Neural cell (in vitro differentiated cells): Measurements from ENCODE around the gene PPIF. TPM values are rescaled to one million over a fixed set of nuclear protein-coding genes. Genes with fewer than 3 reads are reported as not detected.

Experiments used
- H2AFZ ChIP-seq: fragments of 200-600, 300-800 bp; sonication (generic), shearing (Covaris generic); 2 replicates; pipeline ENCODE4 v1.6.0; 2014; ENCODE audit warnings: low read depth, mild to moderate bottlenecking, antibody characterized with exemption, low read length, moderate library complexity
- H3F3A ChIP-seq: fragments of 200-600 bp; shearing (Covaris generic); 2 replicates; pipeline ENCODE4 v1.6.1; 2016; ENCODE audit warnings: mild to moderate bottlenecking, moderate library complexity, mixed read lengths, antibody characterized with exemption, low read length; ENCODE audit not compliant: insufficient read depth, poor library complexity, severe bottlenecking
- H3K27ac ChIP-seq: fragments of 200-600, 300-800 bp; sonication (generic), shearing (Covaris generic); 2 replicates; pipeline ENCODE4 v1.5.1; 2014; ENCODE audit warnings: mild to moderate bottlenecking, low read length, moderate library complexity
- H3K27me3 ChIP-seq: fragments of 300-800, 200-600 bp; sonication (generic), shearing (Covaris generic); 2 replicates; pipeline ENCODE4 v1.6.0; 2014; ENCODE audit warnings: mild to moderate bottlenecking, low read depth, low read length, moderate library complexity; ENCODE audit not compliant: insufficient read depth
- H3K36me3 ChIP-seq: fragments of 300-800, 200-600 bp; sonication (generic), shearing (Covaris generic); 2 replicates; pipeline ENCODE4 v1.5.1; 2014; ENCODE audit warnings: mild to moderate bottlenecking, antibody characterized with exemption, low read length, moderate library complexity; ENCODE audit not compliant: insufficient read depth
- H3K4me2 ChIP-seq: fragments of 300-800, 200-600 bp; sonication (generic), shearing (Covaris generic); 2 replicates; pipeline ENCODE4 v1.6.0; 2014; ENCODE audit warnings: mild to moderate bottlenecking, low read length
- H3K4me3 ChIP-seq: fragments of 300-800, 200-600 bp; sonication (generic), shearing (Covaris generic); 2 replicates; pipeline ENCODE4 v1.5.1; 2014; ENCODE audit warnings: mild to moderate bottlenecking, low read length, moderate library complexity
- H3K79me2 ChIP-seq: fragments of 200-600 bp; shearing (Covaris generic); replicated peaks from 2 replicates; pipeline ENCODE4 v1.6.0; 2014; ENCODE audit warnings: mild to moderate bottlenecking, low read length, moderate library complexity; ENCODE audit not compliant: insufficient read depth
- H3K9ac ChIP-seq: fragments of 300-800, 200-600 bp; sonication (generic), shearing (Covaris generic); 2 replicates; pipeline ENCODE4 v1.6.1; 2016; ENCODE audit warnings: mild to moderate bottlenecking, low read length, mixed read lengths
- H3K9me2 ChIP-seq: fragments of 200-600 bp; shearing (Covaris generic); 2 replicates; pipeline ENCODE4 v1.6.1; 2016; ENCODE audit warnings: mild to moderate bottlenecking, low read length, mixed read lengths; ENCODE audit not compliant: insufficient read depth
- H3K9me3 ChIP-seq: fragments of 200-600, 300-800 bp; sonication (generic), shearing (Covaris generic); 2 replicates; pipeline ENCODE4 v1.6.1; 2016; ENCODE audit warnings: mild to moderate bottlenecking, mixed run types, low read length, moderate library complexity, mixed read lengths
- H4K20me1 ChIP-seq: fragments of 200-600 bp; shearing (Covaris generic); 2 replicates; pipeline ENCODE4 v1.6.1; 2016; ENCODE audit warnings: mild to moderate bottlenecking, mixed run types; ENCODE audit not compliant: insufficient read depth
- CTCF ChIP-seq: fragments of 450-650 bp; IDR thresholded peaks from 2 replicates; pipeline ENCODE4 v1.5.1; 2014; ENCODE audit warnings: antibody characterized with exemption, mild to moderate bottlenecking, moderate library complexity; ENCODE audit not compliant: poor library complexity, severe bottlenecking
- EP300 ChIP-seq: fragments of 450-650 bp; conservative IDR thresholded peaks from 2 replicates; pipeline ENCODE4 v1.6.1; 2014; ENCODE audit warnings: antibody characterized with exemption, mild to moderate bottlenecking, moderate library complexity; ENCODE audit not compliant: poor library complexity, severe bottlenecking
- EZH2 ChIP-seq: fragments of 200-600, 300-800 bp; shearing (Covaris generic), sonication (generic); IDR thresholded peaks from 2 replicates; pipeline ENCODE4 v1.6.1; 2014; ENCODE audit warnings: antibody characterized with exemption, low read length, borderline replicate concordance, mild to moderate bottlenecking; ENCODE audit not compliant: insufficient read depth, poor library complexity, severe bottlenecking
- MXI1 ChIP-seq: fragments of 450-650 bp; conservative IDR thresholded peaks from 2 replicates; pipeline ENCODE4 v1.6.1; 2014; ENCODE audit warnings: antibody characterized with exemption, mild to moderate bottlenecking; ENCODE audit not compliant: poor library complexity, severe bottlenecking
- POLR2AphosphoS5 ChIP-seq: IDR thresholded peaks from 2 replicates; pipeline ENCODE4 v1.6.1; 2012
- RAD21 ChIP-seq: fragments of 450-650 bp; conservative IDR thresholded peaks from 2 replicates; pipeline ENCODE4 v1.6.1; 2014; ENCODE audit warnings: antibody characterized with exemption, mild to moderate bottlenecking, moderate library complexity
- REST ChIP-seq: IDR thresholded peaks from 2 replicates; pipeline ENCODE4 v1.6.1; 2012; ENCODE audit warnings: borderline replicate concordance
- SMC3 ChIP-seq: fragments of 450-650 bp; conservative IDR thresholded peaks from 2 replicates; pipeline ENCODE4 v1.6.1; 2014; ENCODE audit warnings: antibody characterized with exemption, mild to moderate bottlenecking, moderate library complexity; ENCODE audit not compliant: poor library complexity
- TAF1 ChIP-seq: IDR thresholded peaks from 2 replicates; pipeline ENCODE4 v1.6.1; 2012; ENCODE audit warnings: low read depth
- polyA plus RNA-seq: library from polyadenylated mRNA; depleted of rRNA; stranded (reverse); fragments of >200 nt; gene quantifications from 2 replicates; pipeline ENCODE4 v1.2.3, GENCODE V29; 2014

PPIF gene
- polyA plus RNA-seq, 1 donor from 2014 or later, result 13.6 TPM

- no peak overlapping the region for H3K4me2 ChIP-seq
These were observed 19.0 kb upstream of the PPIF start for GRCh38 chr10:79328147-79328701.

More at GRCh38 chr10:79328147-79328701, 19.0 kb upstream of the PPIF start:
- no peak overlapping the region for H3K27ac ChIP-seq
- no peaks in the 10 kb centered on the region for H3K79me2 ChIP-seq
- no peaks in the 10 kb centered on the region for H3K27me3 ChIP-seq
- H3K36me3 ChIP-seq, result no peaks in the 10 kb centered on the region
- no peaks in the 10 kb centered on the region for H3K9me2 ChIP-seq
- no peak overlapping the region for H2AFZ ChIP-seq
- H4K20me1 ChIP-seq, result no peaks in the 10 kb centered on the region
- no peaks in the 10 kb centered on the region for H3F3A ChIP-seq
- H3K9ac ChIP-seq, result no peak overlapping the region
- no peak overlapping the region for H3K4me3 ChIP-seq
- H3K9me3 ChIP-seq, result no peaks in the 10 kb centered on the region
- TF ChIP-seq TAF1 (no peak), REST (no peak), CTCF (no peak), MXI1 (no peak), POLR2AphosphoS5 (no peak), RAD21 (no peak), SMC3 (no peak), EZH2 (no peak), EP300 (no peak)
